AG09309 (cell line): Measurements from ENCODE around the gene TASL.

ENCODE experiments used
- DNase-seq: peaks from one replicate; pipeline ENCODE4 v3.0.0-alpha.2; 2010; ENCODE audit warnings: low read depth
- H3K4me3 ChIP-seq: 2 replicates; pipeline ENCODE4 v1.5.1; 2011; ENCODE audit warnings: mild to moderate bottlenecking, low read depth, low read length, moderate library complexity; ENCODE audit not compliant: control insufficient read depth
- CTCF ChIP-seq: IDR thresholded peaks from 2 replicates; pipeline ENCODE4 v1.5.1; 2011; ENCODE audit warnings: mild to moderate bottlenecking, low read depth, low read length, inconsistent platforms; ENCODE audit not compliant: insufficient read depth, control insufficient read depth; ENCODE audit errors: missing control alignments

TASL gene

GRCh38 chrX:30593440-30594200 is 16.1 kb upstream of the TASL start:
- no peak for DNase-seq
- no peak overlapping the region for H3K4me3 ChIP-seq
- TF ChIP-seq CTCF, result no peak

DNA sequence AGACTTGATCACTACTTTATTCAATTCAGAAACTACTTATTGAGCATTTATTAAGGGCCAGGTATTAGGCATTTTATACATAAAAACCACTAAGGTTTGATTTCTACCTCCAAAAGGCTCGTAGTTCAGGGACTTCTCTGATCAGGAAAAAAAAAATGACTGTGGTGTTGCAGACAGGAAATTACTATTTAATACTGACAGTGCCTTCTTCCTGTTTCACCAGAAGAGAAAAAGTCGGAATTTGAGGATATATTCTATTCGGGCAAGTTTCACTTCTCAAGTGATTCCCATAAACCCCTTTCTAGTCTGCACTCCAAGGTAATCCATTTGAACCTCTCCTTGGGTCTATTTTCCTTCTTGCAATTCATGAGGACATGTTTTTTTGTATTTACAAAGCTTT is 15.3 kb upstream of the TASL start:
- H3K4me3 ChIP-seq, result no peak overlapping the region
- no peak for DNase-seq
- no peak for TF ChIP-seq CTCF

DNA sequence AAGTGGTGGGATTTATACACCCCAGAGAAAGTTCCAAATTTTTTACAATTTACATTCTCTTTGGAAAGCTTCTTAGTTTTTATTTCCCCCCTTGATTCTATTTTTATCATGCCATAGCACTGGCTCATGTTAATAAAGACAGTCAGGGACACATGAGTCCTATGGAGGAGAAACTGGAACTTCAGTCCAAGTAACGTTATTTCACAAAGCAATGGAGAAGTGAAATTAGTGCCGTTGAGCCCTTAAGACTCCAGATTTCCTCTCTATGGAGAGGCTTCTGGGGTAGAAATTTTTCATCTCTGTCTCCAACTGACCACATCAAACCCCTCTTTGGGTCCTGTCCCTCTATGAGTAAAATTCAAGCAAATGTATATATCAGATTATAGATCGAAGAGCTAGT is 12.8 kb upstream of the TASL start:
- no peak for DNase-seq
- no peak for TF ChIP-seq CTCF
- no peak overlapping the region for H3K4me3 ChIP-seq

DNA sequence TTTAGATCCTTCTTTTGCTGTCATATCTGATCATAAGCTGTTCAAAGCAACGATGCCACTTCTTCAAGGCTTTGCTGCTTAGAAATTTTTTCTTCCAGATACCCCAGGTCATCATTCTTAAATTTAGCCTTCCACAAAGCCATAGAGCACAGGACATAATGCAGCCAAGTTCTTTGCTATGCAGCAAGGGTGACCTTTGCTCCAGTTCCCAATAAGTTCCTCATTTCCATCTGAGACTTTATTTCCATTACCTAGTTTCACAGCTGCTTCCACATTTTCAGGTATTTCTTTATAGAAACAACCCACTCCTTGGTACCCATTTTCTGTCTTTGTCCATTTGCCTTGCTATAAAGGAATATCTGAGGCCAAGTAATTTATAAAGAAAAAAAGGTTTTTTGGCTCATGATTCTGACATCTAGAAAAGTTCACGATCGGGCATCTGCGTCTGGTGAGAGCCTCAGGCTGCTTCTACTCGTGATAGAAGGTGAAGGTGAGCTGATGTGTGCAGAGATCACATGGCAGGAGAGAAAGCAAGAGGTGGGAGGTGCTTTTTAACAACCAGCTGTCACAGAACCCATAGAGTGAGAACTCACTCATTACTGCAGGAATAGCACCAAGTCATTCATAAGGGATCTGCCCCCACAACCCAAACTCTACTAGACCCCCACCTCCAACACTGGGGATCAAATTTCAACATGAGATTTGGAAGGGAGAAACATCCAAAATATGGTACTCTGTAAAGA is 11.8 kb upstream of the TASL start:
- TF ChIP-seq CTCF, result no peak
- no peak for DNase-seq
- no peak overlapping the region for H3K4me3 ChIP-seq

DNA sequence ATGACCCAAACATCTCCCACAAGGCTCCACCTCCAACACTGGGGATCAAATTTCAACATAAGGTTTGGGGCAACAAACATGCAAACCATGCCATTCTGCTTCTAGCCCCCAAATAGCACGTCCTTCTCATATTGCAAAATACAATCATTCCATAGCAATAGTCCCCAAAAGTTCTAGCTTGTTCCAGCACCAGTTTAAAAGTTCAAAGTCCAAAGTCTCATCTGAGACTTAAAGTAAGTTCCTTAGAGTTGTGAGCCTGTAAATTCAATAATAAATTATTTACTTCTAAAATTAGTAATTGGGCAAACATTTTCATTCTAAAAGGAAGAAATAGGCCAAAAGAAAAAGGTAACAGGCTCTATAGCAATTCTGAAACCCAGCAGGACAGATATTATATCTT is 8.9 kb upstream of the TASL start:
- DNase-seq, result no peak
- no peak overlapping the region for H3K4me3 ChIP-seq
- TF ChIP-seq CTCF, result no peak

DNA sequence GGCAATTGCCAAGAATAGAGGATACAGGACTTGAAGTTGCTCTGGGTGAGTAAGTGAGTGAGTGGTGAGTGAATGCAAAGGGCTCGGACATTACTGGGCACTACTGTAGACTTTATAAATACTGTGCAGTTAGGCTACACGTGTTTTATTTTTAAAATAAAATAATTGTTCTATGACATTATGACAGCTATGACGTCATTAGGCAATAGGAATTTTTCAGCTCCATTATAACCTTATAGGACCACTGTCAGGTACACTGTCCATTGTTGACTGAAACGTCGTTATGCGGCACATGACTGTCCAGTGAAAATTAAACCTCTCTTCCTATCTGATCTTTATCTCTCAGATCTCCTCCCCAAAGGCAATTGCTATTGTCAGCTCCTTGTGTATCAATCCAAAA is 5.1 kb upstream of the TASL start:
- no peak overlapping the region for H3K4me3 ChIP-seq
- TF ChIP-seq CTCF, result no peak
- no peak for DNase-seq
